Hepatocyte (in vitro differentiated cells): ENCODE measurements around the gene AGBL1. TPM values are rescaled to one million over a fixed set of nuclear protein-coding genes. Genes with fewer than 3 reads are reported as not detected.

Experiments used
- DNase-seq: peaks from one replicate; pipeline ENCODE4 v3.0.0-alpha.2; 2016; ENCODE audit warnings: low spot score
- H2AFZ ChIP-seq: fragments of 200-600 bp; sonication (generic); 2 replicates; pipeline ENCODE4 v1.6.0; 2016; ENCODE audit warnings: antibody characterized with exemption, mild to moderate bottlenecking
- H3K27ac ChIP-seq: fragments of 200-600 bp; sonication (generic); 2 replicates; pipeline ENCODE4 v1.5.1; 2016; ENCODE audit warnings: mild to moderate bottlenecking
- H3K27me3 ChIP-seq: fragments of 200-600 bp; sonication (generic); 2 replicates; pipeline ENCODE4 v1.6.1; 2016
- H3K36me3 ChIP-seq: fragments of 200-600 bp; sonication (generic); replicated peaks from 2 replicates; pipeline ENCODE4 v1.5.1; 2016; ENCODE audit warnings: low read depth; ENCODE audit not compliant: insufficient read depth
- H3K4me1 ChIP-seq: fragments of 200-600 bp; sonication (generic); 2 replicates; pipeline ENCODE4 v1.5.1; 2016; ENCODE audit warnings: mild to moderate bottlenecking, moderate library complexity; ENCODE audit not compliant: insufficient read depth
- H3K4me2 ChIP-seq: fragments of 200-600 bp; sonication (generic); 2 replicates; pipeline ENCODE4 v1.6.0; 2016
- H3K4me3 ChIP-seq: fragments of 200-600 bp; sonication (generic); 2 replicates; pipeline ENCODE4 v1.5.1; 2016; ENCODE audit warnings: mild to moderate bottlenecking
- H3K79me2 ChIP-seq: fragments of 200-600 bp; sonication (generic); 2 replicates; pipeline ENCODE4 v1.6.0; 2017; ENCODE audit warnings: mild to moderate bottlenecking
- H3K9me2 ChIP-seq: fragments of 200-600 bp; sonication (generic); replicated peaks from 2 replicates; pipeline ENCODE4 v1.6.0; 2017; ENCODE audit warnings: mild to moderate bottlenecking; ENCODE audit not compliant: insufficient read depth
- H3K9me3 ChIP-seq: fragments of 200-600 bp; sonication (generic); 2 replicates; pipeline ENCODE4 v1.5.1; 2016; ENCODE audit warnings: low read depth, mild to moderate bottlenecking
- H4K20me1 ChIP-seq: fragments of 200-600 bp; sonication (generic); 2 replicates; pipeline ENCODE4 v1.6.0; 2016; ENCODE audit warnings: mild to moderate bottlenecking; ENCODE audit not compliant: insufficient read depth, poor library complexity, severe bottlenecking
- EZH2 ChIP-seq: fragments of 200-600 bp; sonication (generic); IDR thresholded peaks from 2 replicates; pipeline ENCODE4 v1.6.1; 2016; ENCODE audit warnings: antibody characterized with exemption, mild to moderate bottlenecking, borderline replicate concordance
- EZH2phosphoT487 ChIP-seq: fragments of 200-600 bp; sonication (generic); IDR thresholded peaks from one replicate; pipeline ENCODE4 v1.6.1; 2018; ENCODE audit warnings: antibody characterized with exemption, mild to moderate bottlenecking, low read depth, moderate library complexity; ENCODE audit not compliant: unreplicated experiment, severe bottlenecking
- WGBS: methylation state at CpG from one replicate; pipeline ENCODE4 v1.1.6; 2016; ENCODE audit warnings: low lambda C conversion rate; ENCODE audit errors: missing lambda C conversion rate; 5-methylcytosine and 5-hydroxymethylcytosine counted together
- polyA plus RNA-seq: library from polyadenylated mRNA; unstranded; fragments of >200 nt; fragmentation: Nextera tagmentation; extraction: Ambion mirVana; gene quantifications from 2 replicates; pipeline ENCODE4 v1.2.1, GENCODE V29; 2016
- total RNA-seq: library from RNA; depleted of rRNA; stranded (reverse); fragments of >200 nt; gene quantifications from 2 replicates; pipeline ENCODE4 v1.2.3, GENCODE V29; 2014
- TF ChIP-seq, protein P1 (sequence below): fragments of 200-600 bp; sonication (generic); IDR thresholded peaks from 2 replicates; pipeline ENCODE4 v1.5.1; 2016; ENCODE audit warnings: antibody characterized with exemption, mild to moderate bottlenecking; ENCODE audit not compliant: poor library complexity

AGBL1 gene
- total and polyA plus RNA-seq, 2 experiments from 2014 or later = not detected

DNA sequence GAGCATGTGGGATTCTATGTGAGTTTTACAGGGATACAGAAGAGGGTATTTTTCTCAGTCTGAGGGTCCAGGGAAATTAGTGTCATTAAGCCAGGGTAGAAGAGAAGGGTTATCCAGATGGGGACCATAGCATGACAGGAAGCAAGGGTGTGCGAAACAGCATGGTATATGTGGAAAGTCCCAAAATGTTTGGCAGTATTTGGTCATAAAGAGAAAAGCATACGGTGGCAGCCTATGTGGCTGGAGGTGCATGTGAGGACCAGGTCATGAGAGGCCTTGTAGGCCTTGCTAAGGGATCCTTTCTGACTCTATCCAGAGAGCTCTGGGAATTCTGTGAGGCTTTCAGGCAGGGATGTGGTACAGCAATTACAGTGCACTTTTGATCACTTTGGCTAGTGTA lies 411.4 kb downstream of the AGBL1 start:
- Histone ChIP-seq H3K4me1 (no peaks in the 10 kb centered on the region), H3K4me2 (no peak overlapping the region), H4K20me1 (no peaks in the 10 kb centered on the region), H3K36me3 (no peaks in the 10 kb centered on the region), H3K9me2 (no peaks in the 10 kb centered on the region), H3K4me3 (no peak overlapping the region), H3K27ac (no peak overlapping the region), H3K9me3 (no peaks in the 10 kb centered on the region), H2AFZ (no peak overlapping the region), H3K27me3 (no peaks in the 10 kb centered on the region), H3K79me2 (no peaks in the 10 kb centered on the region)
- DNase-seq = no peak
- TF ChIP-seq, protein P1, sequence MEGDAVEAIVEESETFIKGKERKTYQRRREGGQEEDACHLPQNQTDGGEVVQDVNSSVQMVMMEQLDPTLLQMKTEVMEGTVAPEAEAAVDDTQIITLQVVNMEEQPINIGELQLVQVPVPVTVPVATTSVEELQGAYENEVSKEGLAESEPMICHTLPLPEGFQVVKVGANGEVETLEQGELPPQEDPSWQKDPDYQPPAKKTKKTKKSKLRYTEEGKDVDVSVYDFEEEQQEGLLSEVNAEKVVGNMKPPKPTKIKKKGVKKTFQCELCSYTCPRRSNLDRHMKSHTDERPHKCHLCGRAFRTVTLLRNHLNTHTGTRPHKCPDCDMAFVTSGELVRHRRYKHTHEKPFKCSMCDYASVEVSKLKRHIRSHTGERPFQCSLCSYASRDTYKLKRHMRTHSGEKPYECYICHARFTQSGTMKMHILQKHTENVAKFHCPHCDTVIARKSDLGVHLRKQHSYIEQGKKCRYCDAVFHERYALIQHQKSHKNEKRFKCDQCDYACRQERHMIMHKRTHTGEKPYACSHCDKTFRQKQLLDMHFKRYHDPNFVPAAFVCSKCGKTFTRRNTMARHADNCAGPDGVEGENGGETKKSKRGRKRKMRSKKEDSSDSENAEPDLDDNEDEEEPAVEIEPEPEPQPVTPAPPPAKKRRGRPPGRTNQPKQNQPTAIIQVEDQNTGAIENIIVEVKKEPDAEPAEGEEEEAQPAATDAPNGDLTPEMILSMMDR = no peak
- TF ChIP-seq EZH2phosphoT487 (no peak), EZH2 (no peak)
- 100% methylated on average over 2 of the region's 2 CpGs for WGBS

DNA sequence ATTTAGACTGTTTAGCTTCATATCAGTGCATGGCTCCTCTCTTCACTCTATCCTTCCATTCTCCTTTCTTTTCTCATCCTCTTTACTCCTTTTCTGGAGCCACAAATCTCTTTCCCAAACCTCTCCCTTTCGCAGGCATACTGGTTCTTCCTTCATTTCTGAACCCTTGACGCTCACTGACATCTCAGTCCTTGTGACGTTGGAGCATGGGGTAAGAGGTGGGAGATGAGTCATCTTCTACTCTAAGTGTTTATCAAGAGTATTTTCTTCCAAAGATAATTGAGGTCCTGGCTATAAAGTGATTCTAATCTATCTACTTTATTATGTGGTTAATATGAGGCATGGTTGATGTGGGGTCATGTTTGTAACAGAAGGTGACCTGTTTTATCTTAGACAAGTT lies 414.2 kb downstream of the AGBL1 start:
- Histone ChIP-seq H4K20me1 (no peaks in the 10 kb centered on the region), H3K27me3 (no peaks in the 10 kb centered on the region), H3K27ac (no peak overlapping the region), H3K4me1 (no peaks in the 10 kb centered on the region), H3K4me3 (no peak overlapping the region), H3K9me2 (no peaks in the 10 kb centered on the region), H3K79me2 (no peaks in the 10 kb centered on the region), H3K36me3 (no peaks in the 10 kb centered on the region), H3K9me3 (no peaks in the 10 kb centered on the region), H3K4me2 (no peak overlapping the region), H2AFZ (no peak overlapping the region)
- no peak for DNase-seq
- 63% methylated on average over 3 of the region's 3 CpGs for WGBS
- TF ChIP-seq EZH2 (no peak), EZH2phosphoT487 (no peak)
- TF ChIP-seq, protein P1 = no peak

DNA sequence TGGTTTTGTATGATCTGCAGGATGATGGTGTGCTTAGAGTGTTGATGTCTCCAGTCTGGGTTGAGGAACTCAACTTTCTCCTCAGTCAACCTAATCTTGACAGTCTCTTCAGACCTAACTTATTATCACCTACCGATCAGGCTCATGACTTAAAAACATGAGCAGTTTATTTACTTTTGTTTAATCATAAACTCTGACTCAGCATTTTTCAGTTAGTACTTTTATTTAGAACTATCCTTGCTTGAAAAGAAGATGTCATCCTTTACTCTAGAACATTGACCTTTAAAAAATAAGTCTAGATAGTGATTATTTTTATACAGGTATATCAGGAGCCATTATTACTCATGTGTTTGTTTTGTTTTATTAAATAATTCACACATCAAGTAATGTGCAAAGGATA lies 414.8 kb downstream of the AGBL1 start:
- H4K20me1 ChIP-seq = no peaks in the 10 kb centered on the region
- 64% methylated on average over 1 of the region's 1 CpG for WGBS
- no peaks in the 10 kb centered on the region for H3K9me3 ChIP-seq
- no peak for DNase-seq
- H3K4me2 ChIP-seq = no peak overlapping the region
- H2AFZ ChIP-seq = no peak overlapping the region
- no peak overlapping the region for H3K27ac ChIP-seq
- H3K36me3 ChIP-seq = no peaks in the 10 kb centered on the region
- no peak overlapping the region for H3K4me3 ChIP-seq
- H3K27me3 ChIP-seq = no peaks in the 10 kb centered on the region
- TF ChIP-seq EZH2phosphoT487 = no peak
- TF ChIP-seq EZH2 = no peak
- TF ChIP-seq, protein P1 = no peak
- no peaks in the 10 kb centered on the region for H3K4me1 ChIP-seq
- no peaks in the 10 kb centered on the region for H3K9me2 ChIP-seq
- H3K79me2 ChIP-seq = no peaks in the 10 kb centered on the region

DNA sequence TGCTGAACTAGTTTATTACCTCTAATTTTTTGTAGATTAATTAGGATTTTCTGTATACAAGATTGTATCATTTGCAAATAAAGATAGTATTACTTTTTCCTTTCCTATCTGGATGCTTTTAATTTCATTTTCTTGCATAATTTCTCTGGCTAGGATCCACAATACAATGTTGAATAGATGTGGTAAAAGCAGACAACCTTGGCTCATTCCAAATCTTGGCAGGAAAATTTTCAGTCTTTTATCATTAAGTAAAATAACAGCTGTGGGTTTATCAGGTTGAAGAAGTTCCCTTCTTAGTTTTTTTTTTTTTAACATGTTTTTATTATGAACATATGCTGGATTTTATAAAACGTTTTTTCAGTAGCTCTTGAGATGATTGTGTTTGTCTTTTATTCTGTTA lies 422.6 kb downstream of the AGBL1 start:
- Histone ChIP-seq H3K36me3 (no peaks in the 10 kb centered on the region), H3K4me3 (no peak overlapping the region), H3K27me3 (no peaks in the 10 kb centered on the region), H3K9me2 (no peaks in the 10 kb centered on the region), H4K20me1 (no peaks in the 10 kb centered on the region), H2AFZ (no peak overlapping the region), H3K4me2 (no peak overlapping the region), H3K79me2 (no peaks in the 10 kb centered on the region), H3K4me1 (no peaks in the 10 kb centered on the region), H3K27ac (no peak overlapping the region), H3K9me3 (no peaks in the 10 kb centered on the region)
- no peak for DNase-seq
- TF ChIP-seq, protein P1 = no peak
- WGBS = 28% methylated on average over 1 of the region's 1 CpG
